Adrenal gland (tissue), 12 donors: Measurements from ENCODE around the gene ZFHX3. TPM values are rescaled to one million over a fixed set of nuclear protein-coding genes. Genes with fewer than 3 reads are reported as not detected.

Source experiments
- DNase-seq, 7 donors: peaks; one replicate each; pipeline ENCODE4 v3.0.0-alpha.2; 2019 to 2020
- H3K27ac ChIP-seq, 5 donors: fragments of 200-600 bp; sonication (generic) in 4 of 5; 1 replicate in 3 of 5; 2 replicates in 2 of 5; pipeline versions ENCODE4 v1.5.1 to v1.8.0; 2016 to 2020; ENCODE audit warnings: mild to moderate bottlenecking in 1 of 5
- H3K27me3 ChIP-seq: fragments of 200-600 bp; 2 replicates; pipeline ENCODE4 v1.8.0; 2021
- H3K36me3 ChIP-seq, 2 donors: fragments of 200-600 bp; replicated peaks in 1 of 2; 1 replicate in 1 of 2; 2 replicates in 1 of 2; pipeline versions ENCODE4 v1.5.1 to v1.8.0; 2018 to 2022
- H3K4me1 ChIP-seq, 2 donors: fragments of 200-600 bp; replicated peaks in 1 of 2; 1 replicate in 1 of 2; 2 replicates in 1 of 2; pipeline versions ENCODE4 v1.5.1 to v1.8.0; 2018 to 2021
- H3K4me3 ChIP-seq, 4 donors: fragments of 200-600 bp; sonication (generic) in 3 of 4; one replicate each; pipeline ENCODE4 v1.5.1; 2016 to 2018
- H3K9me3 ChIP-seq, 3 donors: fragments of 200-600 bp; sonication (generic) in 1 of 3; replicated peaks in 1 of 3; 1 replicate in 2 of 3; 2 replicates in 1 of 3; pipeline versions ENCODE4 v1.5.1 to v1.8.0; 2016 to 2021
- CTCF ChIP-seq, 6 experiments: fragments of 450-650 bp in 4 of 6; fragments of 200-600 bp in 2 of 6; sonication (generic) in 1 of 6; IDR thresholded peaks; 1 replicate in 5 of 6; 2 replicates in 1 of 6; pipeline versions ENCODE4 v1.5.1 to v1.8.0; 2016 to 2021; ENCODE audit warnings: antibody characterized with exemption in 6 of 6, mild to moderate bottlenecking in 2 of 6, moderate library complexity in 1 of 6
- POLR2A ChIP-seq, 2 donors: fragments of 450-650 bp; IDR thresholded peaks; one replicate each; pipeline ENCODE4 v1.6.1; 2017; ENCODE audit warnings: antibody characterized with exemption in 2 of 2, mild to moderate bottlenecking in 2 of 2, moderate library complexity in 1 of 2
- WGBS, 4 donors: extraction: QIAGEN DNeasy Blood & Tissue Kit in 2 of 4; methylation state at CpG; one replicate each; pipeline versions ENCODE4 v1.1.5 to v1.1.7; 2013 to 2017; 5-methylcytosine and 5-hydroxymethylcytosine counted together
- intact Hi-C, 2 donors: fragments of 100-400 bp; cut with DNase I; formaldehyde crosslinking; loops; one replicate each; pipeline versions ENCODE4 v1.14.1 to v1.15.0; 2022 to 2023
- polyA plus RNA-seq, 3 donors: library from polyadenylated mRNA; stranded (reverse); fragments of 200-250 nt in 2 of 3; fragments of 350-450 nt in 1 of 3; fragmentation: Illumina TruSeq in 1 of 3; extraction: RNeasy Lipid Tissue Mini Kit (QIAGEN cat#74804) in 1 of 3; gene quantifications; one replicate each; pipeline ENCODE4 v1.2.3, GENCODE V29; 2013 to 2014
- total RNA-seq, 9 donors: library from RNA; depleted of rRNA in 4 of 9; stranded (reverse); fragments of >200 nt in 4 of 9; fragments of 120-200 nt in 1 of 9; fragmentation: NEBNext Ultra II Directional in 1 of 9; extraction: Animal tissue kit (Norgen Biotek cat#: 25700) in 1 of 9; gene quantifications; one replicate each; pipeline versions ENCODE4 v1.1.0 to v1.2.4, GENCODE V29; 2013 to 2023
- donor health status: healthy with polysubstance abuse.
- donor health status: Bipolar disorder and iron deficiency.
- donor health status: DM: yes; HTN: yes; CAD: no.
- donor health status: DM: no; HTN: no; CAD: no.
- donor health status: DM: no; HTN: no; CAD: no.
- donor health status: DM: yes; HTN: yes; CAD: no.

The ZFHX3 gene
- total and polyA plus RNA-seq, 12 donors, result 2.4 to 31.6 (median 19.3) TPM

- no peaks in the 10 kb centered on the region for H3K9me3 ChIP-seq
- no peak overlapping the region for H3K27ac ChIP-seq
- no peak overlapping the region for H3K4me3 ChIP-seq
- 62 to 76% (median 67%) methylated on average over 4 of the region's 4 CpGs for WGBS, 4 donors
- H3K27me3 ChIP-seq, result no peaks in the 10 kb centered on the region
- peaks cover 8 to 11% of the 10 kb centered on the region in 2 donors for H3K4me1 ChIP-seq
- H3K36me3 ChIP-seq, result peaks cover 0 to 14% of the 10 kb centered on the region in 2 donors
- TF ChIP-seq POLR2A (IDR thresholded peaks at IDR 0.05) (no peak), CTCF (IDR thresholded peaks at IDR 0.05) (no peak)
- intact Hi-C loops, result no loop called here
- no peak for DNase-seq
Observed at GRCh38 chr16:72884037-72884436, 163.9 kb downstream of the ZFHX3 start.

- 64 to 75% (median 69%) methylated on average over 11 of the region's 11 CpGs for whole genome bisulfite sequencing, 4 donors
- no peak for TF ChIP-seq CTCF (IDR thresholded peaks at IDR 0.05)
- no peak for TF ChIP-seq POLR2A (IDR thresholded peaks at IDR 0.05)
Observed at GRCh38 chr16:72879846-72880245, 168.1 kb downstream of the ZFHX3 start.

DNA sequence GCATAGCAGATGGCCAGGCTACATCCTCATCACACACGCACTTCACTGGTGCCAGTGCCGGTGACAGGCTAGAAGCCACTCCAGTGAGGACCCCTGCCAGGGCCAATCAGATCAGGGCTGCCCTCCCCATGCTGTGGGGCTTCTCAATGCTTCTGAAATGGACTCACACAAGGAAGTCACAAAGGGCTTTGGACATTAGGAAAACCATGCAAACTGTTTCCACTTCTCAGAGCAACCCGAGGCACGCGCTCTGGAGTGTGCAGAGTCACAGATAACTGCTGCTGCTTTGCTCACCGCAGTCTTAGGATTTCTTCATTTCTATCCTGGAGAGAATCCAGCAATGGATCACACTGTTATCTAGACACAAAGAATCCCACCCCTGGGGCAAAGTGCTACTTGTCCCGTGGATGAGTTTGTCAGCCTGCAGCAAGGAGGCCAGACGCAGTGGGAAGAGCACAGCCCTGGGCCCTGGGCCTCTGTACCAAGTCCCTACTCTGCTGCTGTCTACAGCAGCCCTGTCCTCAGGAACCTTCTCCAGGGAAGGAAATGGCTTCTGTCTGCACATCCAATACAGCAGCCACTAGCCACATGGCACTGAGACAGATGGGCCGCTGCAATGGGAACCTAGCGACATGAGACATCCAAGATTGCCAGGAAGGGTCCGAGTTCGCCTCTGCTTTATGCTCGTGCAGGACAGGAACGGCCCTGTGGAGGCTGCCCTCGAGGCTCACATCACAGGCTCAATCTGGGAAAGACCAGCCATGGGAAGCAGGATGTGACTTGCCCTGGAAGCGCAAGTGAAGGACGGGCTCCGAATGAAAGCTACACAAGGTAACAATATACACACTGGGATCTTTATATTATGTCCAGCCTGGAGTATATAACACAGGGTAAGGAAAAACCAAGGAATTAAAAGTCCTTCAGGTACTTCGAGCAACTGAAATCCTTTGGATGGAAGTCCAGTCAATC, 169.3 kb downstream of the ZFHX3 start:
- DNase-seq, result peak; percentile 35 to 88 (median 79)
- no peaks in the 10 kb centered on the region for H3K9me3 ChIP-seq
- intact Hi-C loops, result no loop called here
- peak overlapping the region; percentile 84 to 96 (median 93) for H3K27ac ChIP-seq
- WGBS, 4 donors, result 70 to 83% (median 74%) methylated on average over 18 to 19 of the region's 19 CpGs
- no peaks in the 10 kb centered on the region for H3K27me3 ChIP-seq
- TF ChIP-seq CTCF (IDR thresholded peaks at IDR 0.05) (no peak), POLR2A (IDR thresholded peaks at IDR 0.05) (peak in 1 of 2 donors; percentile 58)
- no peaks in the 10 kb centered on the region for H3K36me3 ChIP-seq
- H3K4me3 ChIP-seq, result no peak overlapping the region
- H3K4me1 ChIP-seq, result peaks cover 29 to 41% of the 10 kb centered on the region in 2 donors

More at GRCh38 chr16:72879846-72880245, 168.1 kb downstream of the ZFHX3 start:
- Histone ChIP-seq H3K9me3 (no peaks in the 10 kb centered on the region), H3K4me3 (no peak overlapping the region), H3K27me3 (no peaks in the 10 kb centered on the region), H3K27ac (peak overlapping the region in 2 of 5 donors; percentile 18 to 35), H3K4me1 (peaks cover 29 to 49% of the 10 kb centered on the region in 2 donors), H3K36me3 (no peaks in the 10 kb centered on the region)
- intact Hi-C loops, result no loop called here
- DNase-seq, result no peak

- intact Hi-C loops, result no loop called here
Observed at GRCh38 chr16:72877374-72878028, 170.4 kb downstream of the ZFHX3 start.

More at GRCh38 chr16:72877374-72878028, 170.4 kb downstream of the ZFHX3 start:
- Histone ChIP-seq H3K27me3 (no peaks in the 10 kb centered on the region), H3K27ac (peak overlapping the region; percentile 84 to 96 (median 93)), H3K36me3 (no peaks in the 10 kb centered on the region), H3K4me1 (peaks cover 29 to 38% of the 10 kb centered on the region in 2 donors), H3K9me3 (no peaks in the 10 kb centered on the region), H3K4me3 (peak overlapping the region in 1 of 4 donors; percentile 0)
- WGBS, 4 donors, result 24 to 34% (median 31%) methylated on average over 11 to 12 of the region's 12 CpGs
- peak in 6 of 7 donors; percentile 61 to 87 (median 80) for DNase-seq
- no peak for TF ChIP-seq CTCF (IDR thresholded peaks at IDR 0.05)
- TF ChIP-seq POLR2A (IDR thresholded peaks at IDR 0.05), result peak in 1 of 2 donors; percentile 77
